ENCODE data around the gene PLPPR2. TPM values are rescaled to one million over a fixed set of nuclear protein-coding genes. Genes with fewer than 3 reads are reported as not detected.
"Not testable (repeated sequence)": the region's sequence is repeated elsewhere in the genome, so short reads cannot be mapped to it uniquely, and the experiment has no call there.

PLPPR2 gene
- total and polyA plus RNA-seq, 12 donors = 4.1 to 19.8 (median 10.6) TPM

GRCh38 chr19:11401808-11402543, 46.7 kb downstream of the PLPPR2 start:
- Histone ChIP-seq H3K4me3 (no peak overlapping the region), H3K27me3 (peaks cover 0 to 14% (median 9%) of the 10 kb centered on the region in 7 donors), H3K9me3 (no peaks in the 10 kb centered on the region), H3K4me1 (peaks cover 0 to 20% (median 7%) of the 10 kb centered on the region in 9 donors), H3K36me3 (peaks cover 0 to 7% (median 0%) of the 10 kb centered on the region in 9 donors), H3K27ac (no peak overlapping the region)
- 85% methylated on average over 9 of the region's 9 CpGs for WGBS, 2 donors
- no peak for DNase-seq
- ATAC-seq = no peak
- intact Hi-C loops (cut with DNase I) = loop anchor here in 2 of 10 donors (10.0 kb wide), 1 partner anchor 107 kb away; the partner anchor contains the start of gene TSPAN16 (in 2 of the 2)
- TF ChIP-seq CTCF (IDR thresholded peaks at IDR 0.05) = no peak

GRCh38 chr19:11404588-11405222, 49.5 kb downstream of the PLPPR2 start:
- intact Hi-C loops (cut with DNase I) = loop anchor here in 2 of 10 donors (10.0 kb wide), 1 partner anchor 110 kb away; the partner anchor contains the start of gene TSPAN16 (in 2 of the 2)

GRCh38 chr19:11405846-11406643, 50.8 kb downstream of the PLPPR2 start:
- no peaks in the 10 kb centered on the region for H3K9me3 ChIP-seq
- H3K36me3 ChIP-seq = no peaks in the 10 kb centered on the region
- peaks cover 0 to 28% (median 13%) of the 10 kb centered on the region in 7 donors for H3K27me3 ChIP-seq
- ATAC-seq = peak in 7 of 8 donors; percentile 36 to 81 (median 59)
- peak in 7 of 9 donors; percentile 38 to 55 (median 45) for TF ChIP-seq CTCF (IDR thresholded peaks at IDR 0.05)
- WGBS, 2 donors = 17 to 27% methylated on average over 44 of the region's 44 CpGs
- peak in 1 of 2 donors; percentile 45 for DNase-seq
- intact Hi-C loops (cut with DNase I) = loop anchor here in 2 of 10 donors (10.0 kb wide), 1 partner anchor 111 kb away; the partner anchor contains the start of gene TSPAN16 (in 2 of the 2)
- no peak overlapping the region for H3K4me3 ChIP-seq
- H3K4me1 ChIP-seq = peaks cover 0 to 20% (median 7%) of the 10 kb centered on the region in 9 donors
- no peak overlapping the region for H3K27ac ChIP-seq

More at GRCh38 chr19:11404588-11405222, 49.5 kb downstream of the PLPPR2 start:
- Histone ChIP-seq H3K27me3 (peaks cover 0 to 28% (median 11%) of the 10 kb centered on the region in 7 donors), H3K4me1 (peaks cover 0 to 20% (median 7%) of the 10 kb centered on the region in 9 donors), H3K9me3 (no peaks in the 10 kb centered on the region), H3K27ac (peak overlapping the region in 2 of 10 donors; percentile 13 to 46), H3K4me3 (no peak overlapping the region), H3K36me3 (no peaks in the 10 kb centered on the region)
- 43 to 47% methylated on average over 9 of the region's 9 CpGs for WGBS, 2 donors
- ATAC-seq (peak in 6 of 8 donors; percentile 26 to 91 (median 52)), DNase-seq (no peak)
- no peak for TF ChIP-seq CTCF (IDR thresholded peaks at IDR 0.05)

GRCh38 chr19:11406703-11407236, 51.5 kb downstream of the PLPPR2 start:
- intact Hi-C loops (cut with DNase I) = loop anchor here in 2 of 10 donors (10.0 kb wide), 1 partner anchor 112 kb away; the partner anchor contains the start of gene TSPAN16 (in 2 of the 2)
- DNase-seq, H3K36me3 ChIP-seq, H3K9me3 ChIP-seq, H3K27ac ChIP-seq, H3K4me3 ChIP-seq: not testable (repeated sequence)
- H3K27me3 ChIP-seq = peaks cover 0 to 28% (median 13%) of the 10 kb centered on the region in 7 donors
- WGBS, 2 donors = 79% methylated on average over 12 of the region's 12 CpGs
- peaks cover 0 to 20% (median 7%) of the 10 kb centered on the region in 9 donors for H3K4me1 ChIP-seq
- ATAC-seq = peak in 1 of 8 donors; percentile 21
